ENCODE measurements around the gene TPSD1.
"Not testable (repeated sequence)": the region's sequence is repeated elsewhere in the genome, so short reads cannot be mapped to it uniquely, and the experiment has no call there.

The TPSD1 gene

DNA sequence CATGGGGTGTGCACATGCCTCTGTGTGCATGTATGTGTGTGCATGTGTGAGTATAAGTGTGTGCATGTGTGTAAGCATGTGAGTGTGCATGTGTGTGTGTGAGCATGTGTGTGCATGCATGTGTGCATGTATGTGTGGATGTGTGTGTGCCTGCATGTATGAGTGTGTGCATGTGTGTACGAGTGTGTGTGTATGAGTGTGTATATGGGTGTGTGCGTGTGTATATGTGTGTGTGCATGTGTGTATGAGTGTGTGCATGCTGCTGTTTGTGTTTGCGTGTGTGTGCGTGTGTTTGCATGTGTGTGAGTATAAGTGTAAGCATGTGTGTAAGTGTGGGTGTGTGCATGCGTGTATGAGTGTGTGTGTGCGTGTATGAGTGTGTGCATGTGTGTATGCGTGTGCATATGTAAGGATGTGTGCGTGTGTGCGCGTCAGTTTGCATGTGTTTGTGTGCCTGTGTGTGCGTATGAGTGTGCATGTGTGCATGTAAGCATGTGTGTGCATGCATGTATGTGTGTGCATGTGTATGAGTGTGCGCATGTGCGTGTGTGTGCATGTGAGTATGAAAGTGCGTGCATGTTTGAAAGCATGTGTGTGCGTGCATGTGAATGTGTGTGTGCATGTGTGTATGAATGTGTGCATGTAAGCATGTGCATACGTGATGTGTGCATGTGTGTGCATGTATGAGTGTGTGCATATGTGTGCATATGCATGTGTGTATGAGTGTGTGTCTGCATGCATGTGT lies 8.6 kb downstream of the TPSD1 start:
- no peak for DNase-seq

DNA sequence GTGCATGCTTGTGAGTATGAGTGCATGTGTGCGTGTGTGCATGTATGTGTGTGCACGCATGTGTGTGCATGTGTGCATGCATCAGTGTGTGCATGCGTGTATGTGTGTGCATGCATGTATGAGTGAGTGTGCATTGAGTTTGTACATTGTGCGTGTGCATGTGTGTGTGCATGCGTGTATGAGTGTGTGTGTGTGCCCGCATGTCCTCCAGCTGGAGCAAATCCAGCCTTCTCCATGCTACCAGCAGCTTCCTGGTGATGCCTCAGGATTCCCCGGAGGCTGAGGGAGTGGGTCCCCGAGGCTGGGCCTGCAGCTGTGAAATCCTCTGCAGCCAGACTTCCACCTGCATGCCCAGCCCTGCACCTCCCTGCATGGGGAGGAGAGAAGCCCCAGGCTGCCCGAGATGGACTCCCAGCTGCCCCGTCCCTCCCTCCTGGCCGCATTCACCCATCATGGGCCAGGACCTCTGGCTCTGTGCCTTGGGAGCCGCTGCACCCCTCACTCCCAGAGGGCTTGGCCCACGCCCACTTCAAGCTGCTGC lies 9.3 kb downstream of the TPSD1 start:
- DNase-seq = no peak

DNA sequence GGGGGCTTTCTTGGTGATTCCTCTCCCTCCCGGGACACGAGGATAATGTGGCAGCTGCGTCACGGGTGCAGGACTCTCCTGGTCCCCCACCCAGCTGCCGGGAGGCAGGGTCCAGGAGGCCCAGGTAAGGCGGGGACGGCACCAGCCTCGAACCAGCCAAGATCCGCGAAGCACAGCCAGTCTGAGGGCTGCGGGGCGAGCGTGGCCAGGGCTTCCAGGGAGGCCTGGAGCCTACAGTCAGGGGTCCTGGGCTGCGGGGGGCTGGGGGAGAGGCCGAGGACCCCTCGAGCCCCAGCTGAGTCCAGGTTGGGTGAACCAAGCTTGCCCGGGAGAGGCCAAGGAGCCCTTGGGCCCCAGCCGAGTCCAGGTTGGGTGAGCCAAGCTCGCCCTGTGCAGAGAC lies 10.0 kb downstream of the TPSD1 start:
- DNase-seq = no peak

DNA sequence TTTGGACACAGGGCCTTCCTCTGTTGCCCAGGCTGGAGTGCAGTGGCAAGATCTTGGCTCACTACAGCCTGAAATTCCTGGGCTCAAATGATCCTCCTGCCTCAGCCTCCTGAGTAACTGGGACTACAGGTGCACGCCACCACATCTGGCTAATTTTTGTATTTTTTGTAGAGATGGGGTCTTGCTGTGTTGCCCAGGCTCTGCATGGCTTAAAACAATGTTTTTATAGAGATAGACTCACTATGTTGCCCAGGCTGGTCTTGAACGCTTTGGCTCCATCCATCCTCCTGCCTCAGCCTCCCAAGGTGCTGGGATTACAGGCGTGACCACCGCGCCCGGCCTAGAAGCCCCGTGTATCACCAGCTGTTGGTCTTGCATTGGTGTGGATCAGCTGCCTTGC lies 13.5 kb downstream of the TPSD1 start:
- not testable (repeated sequence) for DNase-seq

DNA sequence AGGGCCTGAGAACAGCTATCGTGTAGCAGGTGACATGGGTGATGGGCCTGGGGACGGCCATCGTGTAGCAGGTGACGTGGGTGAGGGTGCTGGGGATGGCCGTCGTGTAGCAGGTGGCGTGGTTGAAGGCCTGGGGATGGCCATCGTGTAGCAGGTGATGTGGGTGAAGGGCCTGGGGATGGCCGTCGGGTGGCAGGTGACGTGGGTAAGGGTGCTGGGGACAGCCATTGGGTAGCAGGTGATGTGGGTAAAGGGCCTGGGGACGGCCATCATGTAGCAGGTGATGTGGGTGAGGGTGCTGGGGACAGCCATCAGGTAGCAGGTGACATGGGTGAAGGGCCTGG lies 15.5 kb downstream of the TPSD1 start:
- DNase-seq = no peak

DNA sequence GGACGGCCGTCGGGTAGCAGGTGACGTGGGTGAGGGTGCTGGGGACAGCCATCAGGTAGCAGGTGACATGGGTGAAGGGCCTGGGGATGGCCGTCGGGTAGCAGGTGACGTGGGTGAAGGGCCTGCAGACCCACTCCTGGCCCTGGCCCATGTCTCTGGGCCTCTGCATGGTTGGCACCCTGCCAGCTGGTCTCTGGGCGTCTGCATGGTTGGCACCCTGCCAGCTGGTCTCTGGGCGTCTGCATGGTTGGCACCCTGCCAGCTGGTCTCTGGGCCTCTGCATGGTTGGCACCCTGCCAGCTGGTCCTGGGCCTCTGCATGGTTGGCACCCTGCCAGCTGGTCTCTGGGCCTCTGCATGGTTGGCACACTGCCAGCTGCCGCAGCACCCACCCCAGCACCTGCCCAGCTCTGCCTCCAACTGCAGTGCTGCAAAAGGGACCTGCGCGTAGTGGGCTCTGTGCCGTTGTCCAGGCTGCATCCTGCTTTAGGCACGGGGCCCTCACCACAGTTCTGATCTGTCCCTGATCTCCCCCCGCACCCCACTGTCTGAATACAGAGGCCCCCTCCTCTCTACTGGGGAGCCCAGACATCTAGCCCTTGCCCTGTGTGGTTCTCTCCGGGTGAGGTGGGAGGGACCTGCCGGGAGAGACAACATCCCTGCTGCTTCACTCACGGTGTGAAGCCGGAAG lies 16.0 kb downstream of the TPSD1 start:
- not testable (repeated sequence) for DNase-seq

DNA sequence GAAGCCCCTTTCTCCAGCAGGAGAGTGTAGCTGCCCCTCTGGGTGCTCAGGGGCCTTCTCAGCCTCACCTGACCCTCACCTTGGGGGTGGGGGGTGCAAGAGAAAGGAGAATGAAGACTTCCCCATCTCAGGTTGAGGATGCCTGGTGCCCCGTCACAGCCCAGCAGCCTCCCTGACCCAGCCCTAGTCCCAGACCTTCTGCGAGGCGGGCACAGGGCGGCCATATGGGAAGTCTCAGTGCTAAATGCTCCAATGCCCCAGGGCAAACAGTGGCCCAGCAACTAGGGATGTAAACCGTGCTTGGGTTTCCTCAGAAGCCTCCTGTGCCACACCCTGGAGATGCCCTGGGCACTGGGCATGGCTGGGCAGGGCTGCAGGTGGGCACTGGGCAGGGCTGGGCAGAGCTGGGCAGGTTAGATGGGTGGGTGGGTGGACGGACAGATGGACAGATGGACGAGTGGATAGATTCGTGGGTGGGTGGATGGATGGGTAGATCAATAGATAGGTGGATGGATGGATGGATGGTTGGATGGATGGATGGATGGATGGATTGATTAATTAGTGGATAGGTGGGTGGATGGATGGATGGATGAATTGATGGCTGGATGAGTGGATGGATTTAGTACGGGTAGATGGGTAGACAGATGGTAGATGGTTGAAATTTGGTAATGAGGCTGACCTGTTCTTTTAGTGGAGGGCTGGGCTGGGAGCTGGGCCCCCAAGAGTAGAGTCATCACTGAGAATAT lies 16.8 kb downstream of the TPSD1 start:
- no peak for DNase-seq

DNA sequence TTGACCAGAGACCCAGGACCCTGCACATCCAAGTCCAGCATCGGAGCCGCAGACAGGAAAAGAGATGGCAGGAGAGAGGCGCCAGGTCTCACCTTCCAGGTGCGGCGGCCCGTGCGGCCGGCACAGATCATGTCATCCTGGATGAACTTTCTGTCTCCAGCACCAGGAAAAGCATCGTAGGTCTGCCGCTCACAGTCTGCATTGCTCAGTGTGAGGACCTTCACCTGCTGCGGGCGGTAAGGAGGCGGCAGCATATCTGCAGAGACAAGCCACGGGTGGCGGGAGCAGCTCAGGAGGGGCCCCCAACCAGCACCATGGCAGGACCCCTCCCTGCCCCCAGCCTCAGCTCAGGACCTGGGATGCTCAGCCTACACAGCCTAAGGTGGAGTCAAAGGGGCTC lies 17.9 kb downstream of the TPSD1 start:
- DNase-seq = no peak

DNA sequence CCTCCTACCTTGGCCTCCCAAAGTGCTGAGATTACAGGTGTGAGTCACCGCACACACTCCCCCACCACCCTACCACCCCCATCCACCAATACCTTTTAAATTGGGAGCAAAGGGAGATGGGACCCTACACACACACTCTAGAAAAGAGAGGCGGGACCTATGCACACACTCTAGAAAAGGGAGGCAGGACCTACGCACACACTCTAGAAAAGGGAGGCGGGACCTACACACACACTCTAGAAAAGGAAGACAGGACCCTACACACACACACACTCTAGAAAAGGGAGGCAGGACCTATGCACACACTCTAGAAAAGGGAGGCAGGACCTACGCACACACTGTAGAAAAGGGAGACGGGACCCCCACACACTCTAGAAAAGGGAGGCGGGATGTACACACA lies 18.9 kb downstream of the TPSD1 start:
- no peak for DNase-seq

DNA sequence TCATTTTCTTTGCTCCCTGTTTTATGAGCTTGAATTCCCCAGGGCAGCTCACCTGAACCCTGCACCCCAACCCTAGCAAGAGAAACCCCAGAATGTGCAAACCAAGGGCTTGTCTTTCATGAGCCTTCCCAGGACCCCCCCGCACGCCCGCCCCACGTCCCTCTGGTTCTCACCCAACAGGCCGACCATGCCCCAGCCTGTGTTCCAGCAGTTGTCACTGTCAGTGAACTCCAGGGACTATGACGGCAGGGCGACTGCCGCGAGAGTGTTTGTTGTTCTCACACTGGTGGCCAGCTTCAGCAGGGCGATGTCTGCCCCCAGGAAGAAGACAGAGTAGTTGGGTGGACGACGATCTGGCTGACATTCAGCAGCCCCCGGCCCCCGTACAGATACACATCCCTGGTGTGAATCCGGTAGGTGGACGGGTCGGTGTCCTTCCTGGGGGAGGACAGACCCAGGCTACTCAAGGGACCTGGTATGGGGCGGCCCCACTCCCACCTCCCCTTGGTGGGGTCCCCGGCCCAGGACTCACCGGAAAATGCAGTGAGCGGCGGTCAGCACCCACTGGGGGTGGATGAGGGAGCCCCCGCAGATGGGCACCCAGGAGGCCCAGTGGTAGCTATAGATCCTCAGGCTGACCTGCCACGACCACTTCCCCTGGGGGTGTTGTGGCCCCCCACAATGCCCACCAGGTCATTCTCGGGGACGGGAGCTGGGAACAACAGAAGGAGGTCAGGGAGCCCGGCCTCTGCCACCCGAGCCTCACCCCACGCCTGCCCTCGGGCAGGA lies 20.1 kb downstream of the TPSD1 start:
- no peak for DNase-seq

DNA sequence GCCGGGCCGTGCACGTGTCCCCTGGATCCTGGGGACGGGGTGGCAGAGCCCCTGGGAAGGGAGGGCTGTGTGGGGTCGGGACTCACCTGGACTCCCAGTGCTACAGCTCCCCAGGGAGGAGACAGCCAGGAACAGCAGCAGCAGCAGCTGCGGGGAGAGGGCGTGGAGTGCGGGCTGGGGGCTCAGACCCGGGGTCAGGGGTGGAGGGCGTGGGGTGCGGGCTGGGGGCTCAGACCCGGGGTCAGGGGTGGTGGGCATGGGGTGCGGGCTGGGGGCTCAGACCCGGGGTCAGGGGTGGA lies 20.7 kb downstream of the TPSD1 start:
- no peak for DNase-seq

DNA sequence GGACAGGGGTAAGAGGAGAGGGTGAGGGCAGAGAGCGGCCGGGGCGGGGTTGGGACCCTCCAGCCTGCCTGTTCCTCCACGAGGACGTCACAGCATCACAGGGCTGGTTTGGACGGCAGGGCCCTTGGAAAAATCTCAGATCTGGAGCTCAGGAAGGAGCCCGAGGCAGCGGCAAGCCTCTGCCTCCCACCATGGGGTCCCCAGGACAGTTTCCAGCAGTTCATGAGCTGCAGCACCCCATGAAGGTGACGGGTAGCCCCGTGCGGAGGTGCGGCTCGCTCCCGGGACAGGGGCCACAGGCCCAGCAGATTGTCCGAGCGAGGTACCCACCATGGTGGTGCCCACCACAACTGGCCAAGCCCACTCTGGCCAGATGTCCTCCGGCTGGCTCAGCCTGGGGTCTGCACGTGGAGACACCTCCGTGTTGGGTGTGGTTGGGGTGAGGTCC lies 21.3 kb downstream of the TPSD1 start:
- no peak for DNase-seq

DNA sequence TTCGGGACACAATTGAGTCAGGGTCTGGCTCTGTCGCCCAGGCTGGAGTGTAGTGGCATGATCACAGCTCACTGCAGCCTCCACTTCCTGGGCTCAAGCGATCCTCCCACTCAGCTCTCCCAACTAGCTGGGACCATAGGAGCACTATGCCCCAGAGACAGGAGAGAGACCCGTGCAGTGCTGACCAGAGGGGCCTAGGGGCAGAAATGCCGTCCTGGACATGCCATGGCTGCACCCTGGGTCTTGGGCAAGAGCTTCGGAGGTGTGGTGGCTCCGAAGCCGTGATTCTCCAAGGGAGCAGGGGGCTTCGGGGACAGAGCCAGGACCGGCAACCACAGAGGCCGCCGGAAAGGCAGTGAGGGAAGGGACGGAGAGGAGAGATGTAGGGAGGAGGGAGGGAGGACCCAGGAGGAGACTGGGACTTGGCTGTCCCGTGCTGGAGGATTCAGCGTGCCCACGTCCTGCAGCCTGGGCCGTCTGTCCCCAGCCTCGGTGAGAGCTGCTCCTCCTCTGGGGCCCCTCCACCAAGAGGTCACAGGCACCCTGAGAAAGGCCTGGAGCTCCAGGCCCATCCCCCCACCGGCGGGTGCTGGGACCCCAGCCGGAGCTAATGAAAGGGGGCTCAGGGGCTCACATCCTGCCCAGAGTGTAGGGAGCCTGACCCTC lies 21.9 kb downstream of the TPSD1 start:
- DNase-seq = no peak

DNA sequence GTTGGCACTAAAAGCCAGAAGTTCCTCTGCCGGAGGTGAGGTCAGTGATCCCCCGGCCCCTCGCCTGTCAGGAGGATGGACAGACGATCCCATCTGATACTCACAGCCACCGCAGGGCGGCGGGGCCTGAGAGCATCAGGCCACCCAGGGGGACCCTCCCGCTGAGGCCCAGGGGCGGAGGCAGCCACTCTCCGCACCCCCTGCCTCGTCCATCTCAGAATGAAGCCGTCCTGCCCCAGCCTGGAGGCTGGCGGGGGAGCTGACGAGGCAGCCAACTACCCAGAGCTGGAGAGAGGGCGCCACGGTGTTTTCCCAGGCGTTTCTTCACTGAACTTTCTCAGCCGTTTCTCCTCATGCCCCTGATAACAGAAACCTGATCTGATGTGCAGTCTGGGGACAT lies 22.6 kb downstream of the TPSD1 start:
- no peak for DNase-seq

DNA sequence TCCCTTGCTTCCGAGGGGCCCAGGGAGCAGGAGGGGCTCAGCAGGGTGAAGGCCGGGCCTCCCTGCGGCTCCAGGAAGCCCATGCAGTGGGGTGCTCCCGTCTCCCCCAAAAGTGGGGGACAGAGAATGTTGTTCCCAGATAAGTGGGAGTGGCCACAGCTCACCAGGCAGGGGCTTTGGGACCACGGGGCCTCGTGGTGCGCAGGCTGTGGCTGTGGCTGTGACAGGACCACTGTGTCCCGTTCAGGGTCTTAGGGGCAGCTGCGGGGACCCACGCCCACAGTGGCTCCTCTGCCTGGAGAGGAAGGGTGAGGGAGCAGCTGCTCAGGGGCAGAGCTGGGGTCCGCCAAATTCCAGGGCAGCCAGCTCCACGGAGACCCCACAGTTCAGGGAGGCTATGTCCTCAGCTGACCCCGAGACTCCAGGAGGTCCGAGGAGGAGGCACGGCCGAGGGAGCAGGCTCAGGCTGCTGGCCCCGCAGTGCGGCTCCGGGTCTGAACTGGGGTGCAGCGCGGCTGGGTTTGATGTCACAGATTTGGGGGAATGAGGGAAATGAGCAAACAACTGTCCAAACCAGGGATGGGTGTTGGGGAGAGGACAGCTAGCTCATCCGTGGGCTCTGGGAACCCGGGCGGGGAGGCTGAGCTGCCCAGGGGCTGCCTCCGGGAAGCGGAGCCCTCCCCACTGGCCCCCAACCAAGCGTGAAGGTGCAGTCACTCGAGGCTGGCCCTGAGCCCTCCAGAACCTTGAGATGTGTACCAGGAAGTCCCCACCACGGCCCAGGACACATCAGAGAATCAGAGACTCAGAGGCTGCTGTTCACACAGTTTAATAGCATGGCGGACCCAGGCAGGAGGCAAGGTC lies 23.4 kb downstream of the TPSD1 start:
- DNase-seq = no peak

DNA sequence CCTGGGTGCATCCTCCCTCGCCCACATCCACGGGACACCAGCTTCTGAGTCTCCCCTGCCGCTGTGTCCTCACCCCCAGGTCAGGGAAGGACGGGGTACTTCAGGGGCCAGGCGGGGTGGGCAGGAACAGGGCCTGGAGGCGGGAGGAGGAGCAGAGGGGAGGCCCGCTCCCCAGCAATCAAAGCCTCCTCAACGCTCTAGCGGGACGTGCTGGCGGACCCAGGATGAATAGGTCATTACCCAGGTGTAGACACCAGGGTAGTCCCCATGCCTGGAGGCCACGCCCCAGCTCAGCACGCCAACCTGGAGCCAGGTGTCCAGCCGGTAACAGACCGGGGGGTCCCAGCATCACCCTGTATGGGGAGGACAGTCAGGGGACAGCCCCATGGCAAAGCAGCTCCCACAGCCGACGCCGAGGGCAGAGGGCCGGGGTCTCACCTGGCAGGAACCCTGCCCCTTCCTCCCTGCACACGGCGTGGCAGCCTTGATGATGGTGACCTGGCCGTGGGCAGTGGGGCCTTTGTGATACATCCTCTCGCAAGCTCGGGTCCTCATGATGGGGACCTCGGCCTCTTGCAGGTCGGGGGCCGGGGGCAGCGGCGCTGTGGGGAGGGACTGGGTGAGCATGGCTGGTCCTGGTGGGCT lies 24.2 kb downstream of the TPSD1 start:
- DNase-seq = no peak

DNA sequence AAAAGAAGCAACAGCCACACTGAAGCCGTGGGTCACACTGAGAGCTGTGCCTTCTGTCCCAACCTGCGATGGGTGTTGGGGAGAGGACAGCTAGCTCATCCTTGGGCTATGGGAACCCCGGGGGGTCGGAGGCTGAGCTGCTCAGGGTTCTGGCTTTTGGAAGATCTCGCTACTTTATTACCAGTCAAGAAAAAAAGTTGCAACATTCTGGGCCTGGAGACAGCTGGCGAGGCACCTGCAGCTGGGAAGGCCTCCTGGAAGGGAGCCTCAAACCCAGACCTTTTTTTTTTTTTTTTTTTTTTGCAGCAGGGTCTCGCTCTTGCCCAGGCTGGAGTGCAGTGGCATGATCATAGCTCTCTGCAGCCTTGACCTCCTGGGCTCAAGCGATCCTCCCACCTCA lies 24.9 kb downstream of the TPSD1 start:
- no peak for DNase-seq

DNA sequence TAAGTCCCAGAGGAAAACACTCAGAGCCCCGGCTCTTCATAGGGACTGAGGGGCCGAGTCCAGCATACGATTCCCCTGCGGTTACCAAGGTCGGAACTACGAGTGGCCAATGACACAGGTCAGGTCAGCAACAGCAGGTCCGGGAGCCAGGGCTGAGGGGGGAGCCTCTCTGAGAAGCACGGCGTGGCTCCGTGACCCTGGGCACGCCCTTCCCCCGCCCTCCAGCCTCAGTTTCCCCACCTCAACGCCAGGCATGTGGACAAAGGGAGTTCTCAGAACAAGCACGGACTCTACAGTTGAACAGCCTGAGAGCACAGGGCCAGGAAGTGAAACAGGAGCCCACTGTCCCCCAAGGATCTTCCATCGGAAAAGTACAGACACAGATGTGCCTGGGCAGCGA lies 25.6 kb downstream of the TPSD1 start:
- DNase-seq = no peak

DNA sequence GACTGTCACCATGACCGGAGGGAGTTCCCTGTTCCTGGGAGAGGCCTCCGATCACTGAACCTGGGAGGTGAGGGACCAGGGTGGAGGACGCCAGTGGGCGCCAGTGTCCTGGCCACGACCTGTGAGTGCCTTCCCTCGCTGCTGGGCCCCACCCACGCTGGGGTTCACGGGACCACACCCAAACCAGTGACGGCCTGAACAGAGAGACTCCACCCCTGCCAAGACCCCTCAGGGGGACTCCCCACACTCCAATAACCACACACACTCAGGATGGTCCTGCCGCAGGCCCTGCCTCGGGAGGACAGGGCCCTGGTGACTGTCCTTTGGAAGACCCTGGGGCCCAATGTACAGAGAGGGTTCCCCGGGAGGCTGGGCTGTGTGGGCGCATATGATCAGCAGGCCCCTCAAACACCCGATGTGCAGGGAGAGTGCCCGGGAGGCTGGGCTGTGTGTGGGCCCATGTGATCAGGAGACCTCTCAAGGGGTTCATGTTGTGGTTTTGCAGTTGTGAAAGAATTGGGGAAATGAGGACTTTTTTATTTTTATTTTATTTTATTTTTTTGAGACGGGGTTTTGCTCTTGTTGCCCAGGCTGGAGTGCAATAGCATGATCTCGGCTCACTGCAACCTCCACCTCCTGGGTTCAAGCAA lies 26.6 kb downstream of the TPSD1 start:
- no peak for DNase-seq

DNA sequence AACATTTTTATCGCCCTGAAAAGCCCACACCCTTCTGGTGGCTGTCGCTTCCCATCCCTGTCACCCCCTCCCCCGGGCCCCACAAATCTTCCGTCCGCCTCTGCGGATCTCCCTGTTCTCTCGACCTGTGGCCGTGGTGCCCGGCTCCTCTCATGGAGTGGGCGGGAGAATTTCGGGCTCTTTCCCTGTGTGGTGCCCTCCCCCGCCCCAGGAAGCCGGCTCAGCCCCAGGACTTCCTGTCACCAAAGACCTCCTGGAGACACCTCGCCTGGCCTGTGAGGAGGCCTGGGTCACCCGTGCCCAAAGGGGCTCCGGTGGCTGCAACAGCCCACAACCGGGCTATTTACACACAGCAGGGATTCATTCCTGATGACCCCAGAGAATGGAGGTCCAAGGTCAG lies 27.4 kb downstream of the TPSD1 start:
- no peak for DNase-seq

Data from activated CD4-positive, alpha-beta T cell treated with anti-CD3 and anti-CD28 coated beads, Interleukin-2, amount 50 U/mL, for 16 hours (primary cell).